ENCODE results near the gene GXYLT1.

GRCh38 chr12:42161529-42161928 lies 16.9 kb upstream of the GXYLT1 start:
- TF ChIP-seq POLR2A (IDR thresholded peaks at IDR 0.05; ENCODE audit: low read depth, low read length), result no peak
- TF ChIP-seq POU2F2 (IDR thresholded peaks at IDR 0.05; ENCODE audit: low read depth, low read length), result no peak
- TF ChIP-seq TAF1 (IDR thresholded peaks at IDR 0.05; ENCODE audit: low read depth, low read length), result no peak
- no peak for TF ChIP-seq POLR2AphosphoS5 (IDR thresholded peaks at IDR 0.05; ENCODE audit: low read depth, low read length)
